OCI-M2 (cell line): ENCODE measurements around the gene KCNN4.
A peak's percentile ranks its signal among the peaks of the same experiment; 100 is the strongest.
"Not testable (repeated sequence)": the region's sequence is repeated elsewhere in the genome, so short reads cannot be mapped to it uniquely, and the experiment has no call there.

Source experiments
- DNase-seq: peaks from one replicate; lab custom pipeline; 2025; ENCODE audit not compliant: unreplicated experiment; lab: John Stamatoyannopoulos, UW

KCNN4 gene

DNA sequence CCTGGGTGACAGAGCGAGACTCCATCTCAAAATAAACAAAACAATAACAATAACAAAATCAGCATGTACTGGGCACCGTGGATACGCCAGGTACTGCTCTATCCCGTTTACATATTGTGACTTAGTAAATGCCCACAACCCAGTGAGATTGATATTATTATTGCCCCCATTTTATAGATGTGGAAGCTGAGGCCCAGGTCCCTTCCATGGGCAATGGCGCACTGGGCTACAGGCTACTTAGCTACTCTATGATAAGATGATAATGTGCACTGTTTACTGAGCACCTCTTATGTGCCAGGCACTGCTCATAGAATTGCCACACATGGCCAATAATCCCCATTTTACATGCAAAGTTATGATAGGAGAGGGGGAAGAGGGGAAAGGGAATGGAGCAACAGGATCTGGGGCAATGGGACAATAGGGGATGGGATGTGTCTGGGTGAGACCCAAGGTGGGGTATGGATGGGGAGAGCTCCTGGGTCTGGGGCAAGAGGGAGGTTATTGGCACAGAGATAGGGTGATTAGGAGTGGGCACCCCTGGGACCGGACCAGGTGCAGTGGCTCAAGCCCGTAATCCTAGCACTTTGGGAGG is 5.4 kb downstream of the KCNN4 start:
- no peak for DNase-seq

DNA sequence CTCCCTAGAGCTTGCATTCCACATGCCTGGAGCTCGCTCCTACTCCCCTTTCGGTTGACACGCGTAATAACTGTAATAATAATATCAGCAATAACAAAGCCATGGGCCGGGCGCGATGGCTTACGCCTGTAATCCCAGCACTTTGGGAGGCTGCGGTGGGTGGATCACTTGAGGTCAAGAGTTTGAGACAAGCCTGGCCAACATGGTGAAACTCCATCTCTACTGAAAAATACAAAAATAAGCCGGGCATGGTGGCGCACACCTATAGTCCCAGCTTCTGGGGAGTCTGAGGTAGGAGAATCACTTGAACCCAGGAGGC is 5.9 kb downstream of the KCNN4 start:
- DNase-seq: not testable (repeated sequence)

GRCh38 chr19:43774103-43774939 is 6.5 kb downstream of the KCNN4 start:
- DNase-seq: peak; percentile 62

DNA sequence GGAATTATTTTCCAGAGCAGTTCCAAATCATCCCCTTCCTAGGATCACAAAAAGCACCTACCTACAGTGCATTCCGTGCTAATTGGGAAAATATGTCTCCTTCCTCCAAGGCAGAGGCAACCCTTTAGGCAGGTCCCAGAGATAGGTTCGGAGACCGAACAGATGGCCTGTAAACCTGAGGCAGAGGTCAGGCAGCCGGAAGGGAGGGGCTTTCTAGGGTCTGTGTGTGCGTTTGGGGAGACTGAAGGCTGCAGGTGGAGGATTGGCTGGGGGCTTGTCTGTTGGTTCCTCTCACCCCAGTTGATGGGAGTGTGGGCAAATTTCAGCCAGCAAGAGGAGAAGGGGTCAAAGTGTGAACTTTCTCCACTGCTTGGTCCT is 7.1 kb downstream of the KCNN4 start:
- no peak for DNase-seq

GRCh38 chr19:43769256-43769655 is 11.5 kb downstream of the KCNN4 start:
- no peak for DNase-seq

DNA sequence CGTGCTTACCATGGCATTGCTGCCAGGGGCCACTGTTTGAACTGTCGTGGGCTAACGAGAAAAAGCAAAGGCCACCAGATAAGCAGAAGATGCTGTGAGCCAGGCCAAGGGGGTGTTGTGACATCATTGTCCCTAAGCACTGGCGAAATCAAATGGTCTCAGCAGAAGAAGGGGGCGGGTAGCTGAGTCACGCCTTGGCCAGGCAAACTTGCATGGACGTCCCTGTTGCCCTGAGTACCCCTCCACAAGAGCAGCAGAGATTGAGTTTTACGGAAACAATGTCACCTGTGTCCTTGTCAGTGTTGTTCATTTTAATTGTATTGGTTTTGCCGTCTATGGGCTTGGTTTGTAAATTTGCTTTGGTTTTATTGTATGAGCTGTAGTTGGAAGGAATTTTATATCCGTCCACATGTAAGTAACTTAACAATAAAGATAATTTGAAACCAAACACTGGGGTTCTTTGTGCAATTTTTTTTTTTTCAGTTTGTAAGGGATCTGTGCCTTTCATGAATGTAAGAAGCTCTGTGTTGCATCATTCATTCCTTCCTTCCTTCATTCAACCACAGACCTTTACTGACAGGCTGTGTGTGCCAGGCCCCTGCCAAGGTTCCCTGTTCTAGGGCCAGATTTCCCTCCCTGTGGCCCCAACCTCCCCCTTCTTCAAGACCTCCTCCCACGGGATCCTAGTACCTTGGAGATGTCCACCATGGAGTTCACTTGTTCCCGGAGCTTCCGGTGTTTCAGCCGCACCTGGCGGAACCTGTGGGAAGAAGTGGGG is 12.3 kb downstream of the KCNN4 start:
- DNase-seq: no peak

GRCh38 chr19:43767818-43768217 is 13.0 kb downstream of the KCNN4 start:
- no peak for DNase-seq

DNA sequence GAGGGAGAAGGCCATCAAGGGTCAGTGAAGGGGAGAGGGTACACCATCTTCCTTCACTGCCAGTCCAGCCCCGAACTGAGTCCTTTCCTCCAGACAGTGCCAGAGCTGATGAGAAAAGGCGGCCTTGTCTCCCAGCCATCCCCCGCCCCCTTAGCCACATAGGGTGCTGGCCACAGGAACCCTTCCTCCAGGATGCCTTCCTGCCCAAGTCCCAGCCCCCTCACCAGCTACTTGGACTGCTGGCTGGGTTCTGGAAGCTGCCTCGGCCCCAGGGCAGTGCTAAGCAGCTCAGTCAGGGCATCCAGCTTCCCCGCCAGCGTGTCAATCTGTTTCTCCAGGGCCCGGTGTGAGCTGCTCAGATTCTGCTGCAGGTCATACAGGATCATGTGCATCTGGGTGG is 13.5 kb downstream of the KCNN4 start:
- no peak for DNase-seq

DNA sequence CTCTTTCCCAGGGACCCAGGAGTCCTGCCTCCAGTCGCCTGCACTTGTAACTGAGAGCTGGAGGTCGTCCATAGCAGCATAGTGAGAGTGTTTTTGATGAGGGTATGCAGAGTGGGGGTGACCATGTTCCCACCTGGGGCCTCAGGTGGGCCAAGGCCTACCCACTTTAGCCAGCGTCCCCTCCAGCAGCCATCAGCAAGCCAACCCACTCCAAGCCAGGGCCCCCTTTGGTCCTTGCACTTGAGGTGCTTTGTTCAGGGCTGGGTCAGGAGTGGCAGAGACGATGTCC is 14.1 kb downstream of the KCNN4 start:
- DNase-seq: no peak

DNA sequence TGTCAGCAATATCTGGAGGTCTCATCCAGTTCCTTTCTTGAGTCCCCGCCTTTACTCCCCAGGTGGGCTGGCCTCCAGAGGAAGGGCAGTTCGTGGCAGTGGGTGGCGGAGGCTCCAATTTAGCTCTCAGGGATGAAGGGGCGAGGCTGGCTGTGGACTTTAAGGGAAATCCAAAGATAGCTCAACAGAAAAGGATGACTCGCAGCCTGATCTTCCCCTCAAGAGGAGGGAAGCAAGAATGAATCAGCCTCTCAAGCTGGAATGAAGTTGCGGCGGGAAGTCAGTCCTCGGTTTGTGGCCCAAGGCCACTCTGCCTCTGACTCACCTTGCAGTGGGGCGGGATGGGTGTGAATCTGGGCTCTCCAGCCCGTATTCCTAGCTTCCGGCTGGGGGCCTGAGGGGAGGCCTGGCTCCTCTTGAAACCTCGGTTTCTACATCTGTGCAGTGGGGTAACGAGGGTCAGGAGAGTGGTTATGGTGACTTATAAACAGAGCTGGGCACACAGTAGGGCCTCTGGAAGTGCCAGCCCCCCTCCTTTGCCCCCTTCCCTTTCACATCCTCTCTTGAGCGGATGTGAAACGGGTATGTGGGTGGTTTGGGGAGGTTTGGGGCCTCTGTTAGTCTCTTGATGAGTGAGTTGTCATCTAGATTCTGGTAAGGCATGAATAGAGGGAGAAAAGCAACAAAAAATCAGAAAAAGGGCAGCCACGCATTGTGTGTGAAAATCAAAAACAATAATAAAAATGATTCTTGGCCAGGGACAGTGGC is 15.5 kb downstream of the KCNN4 start:
- no peak for DNase-seq

DNA sequence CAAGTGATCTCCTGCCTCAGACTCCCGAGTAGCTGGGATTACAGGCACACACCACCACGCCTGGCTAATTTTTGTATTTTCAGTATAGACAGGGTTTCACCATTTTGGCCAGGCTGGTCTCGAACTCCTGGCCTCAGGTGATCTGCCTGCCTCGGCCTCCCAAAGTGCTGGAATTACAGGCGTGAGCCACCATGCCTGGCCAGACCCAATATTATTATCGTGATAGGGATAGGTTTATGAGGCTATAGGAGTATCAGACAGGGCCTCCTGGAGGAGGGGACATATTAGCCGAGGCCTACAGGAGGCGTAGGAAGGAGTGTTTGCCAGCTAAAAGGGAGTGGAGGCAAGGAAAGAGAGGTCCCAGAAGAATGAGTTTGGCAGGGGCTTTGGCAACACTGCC is 16.1 kb downstream of the KCNN4 start:
- DNase-seq: not testable (repeated sequence)

- no peak for DNase-seq
These were observed 17.3 kb downstream of the KCNN4 start for GRCh38 chr19:43763473-43763939.

DNA sequence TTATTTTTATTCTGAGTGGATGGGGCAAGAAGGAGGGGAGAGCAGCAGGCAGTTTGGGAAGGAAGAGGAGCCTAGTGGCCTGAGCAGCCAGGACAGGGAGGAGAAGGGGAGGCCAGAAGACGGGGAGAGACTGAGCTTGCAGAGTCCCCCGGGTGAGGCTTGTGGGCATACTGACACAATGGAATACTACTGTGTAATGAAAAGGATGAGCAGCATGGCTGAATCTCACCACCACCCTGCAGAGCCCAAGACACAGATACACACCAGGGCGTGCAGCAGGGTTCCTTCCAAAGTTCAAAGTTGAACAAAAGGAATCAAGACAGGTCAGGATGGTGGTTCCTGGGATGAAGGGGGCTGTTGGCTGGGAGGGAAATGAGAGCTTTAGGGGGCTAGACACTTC is 18.0 kb downstream of the KCNN4 start:
- no peak for DNase-seq

- no peak for DNase-seq
These were observed 19.8 kb downstream of the KCNN4 start for GRCh38 chr19:43760941-43761340.

DNA sequence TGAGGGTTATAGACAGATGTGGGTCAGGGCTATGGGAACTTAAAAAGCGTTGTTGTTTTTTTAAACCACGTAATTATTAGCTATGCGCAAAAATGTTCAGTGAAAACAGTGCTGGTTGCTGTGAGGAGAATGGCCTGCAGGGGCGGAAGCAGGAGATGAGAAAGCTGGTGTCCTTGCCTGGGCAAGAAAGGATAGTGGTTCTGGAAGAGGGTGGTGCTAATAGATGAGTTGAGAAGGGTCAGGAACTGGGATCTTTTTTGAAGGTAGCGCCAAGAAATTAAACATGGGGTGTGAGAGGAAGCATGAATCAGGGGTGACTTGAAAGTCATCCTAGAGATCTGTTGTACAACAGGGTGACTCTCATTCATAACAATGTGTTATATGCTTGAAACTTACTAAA is 21.3 kb downstream of the KCNN4 start:
- DNase-seq: no peak

DNA sequence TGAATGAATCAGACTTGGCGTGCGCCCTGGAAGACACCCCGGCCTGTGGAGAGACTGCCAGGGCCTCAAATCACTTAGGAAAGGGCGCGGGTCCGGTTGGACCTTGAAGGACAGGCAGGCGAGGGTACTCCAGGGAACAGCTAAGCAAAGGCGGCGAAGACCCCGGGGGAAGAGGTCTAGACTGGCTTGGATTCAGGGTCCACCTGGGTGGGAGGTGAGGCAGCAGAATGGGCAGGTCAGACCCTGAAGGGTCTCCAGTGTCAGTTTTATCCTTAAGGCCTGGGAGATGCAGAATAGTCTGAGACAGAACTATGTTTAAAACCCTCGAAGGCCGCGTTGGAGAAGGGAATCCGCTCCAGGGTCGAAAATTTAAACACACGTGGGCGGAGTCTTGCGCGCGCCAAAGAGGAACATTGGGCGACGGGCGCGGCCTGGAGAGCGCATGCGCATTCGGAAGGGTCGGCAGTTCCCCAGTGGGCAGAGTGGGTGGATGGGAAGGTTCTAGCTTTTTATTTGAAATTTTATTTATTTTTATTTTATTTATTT is 25.4 kb downstream of the KCNN4 start:
- peak; percentile 48 for DNase-seq

DNA sequence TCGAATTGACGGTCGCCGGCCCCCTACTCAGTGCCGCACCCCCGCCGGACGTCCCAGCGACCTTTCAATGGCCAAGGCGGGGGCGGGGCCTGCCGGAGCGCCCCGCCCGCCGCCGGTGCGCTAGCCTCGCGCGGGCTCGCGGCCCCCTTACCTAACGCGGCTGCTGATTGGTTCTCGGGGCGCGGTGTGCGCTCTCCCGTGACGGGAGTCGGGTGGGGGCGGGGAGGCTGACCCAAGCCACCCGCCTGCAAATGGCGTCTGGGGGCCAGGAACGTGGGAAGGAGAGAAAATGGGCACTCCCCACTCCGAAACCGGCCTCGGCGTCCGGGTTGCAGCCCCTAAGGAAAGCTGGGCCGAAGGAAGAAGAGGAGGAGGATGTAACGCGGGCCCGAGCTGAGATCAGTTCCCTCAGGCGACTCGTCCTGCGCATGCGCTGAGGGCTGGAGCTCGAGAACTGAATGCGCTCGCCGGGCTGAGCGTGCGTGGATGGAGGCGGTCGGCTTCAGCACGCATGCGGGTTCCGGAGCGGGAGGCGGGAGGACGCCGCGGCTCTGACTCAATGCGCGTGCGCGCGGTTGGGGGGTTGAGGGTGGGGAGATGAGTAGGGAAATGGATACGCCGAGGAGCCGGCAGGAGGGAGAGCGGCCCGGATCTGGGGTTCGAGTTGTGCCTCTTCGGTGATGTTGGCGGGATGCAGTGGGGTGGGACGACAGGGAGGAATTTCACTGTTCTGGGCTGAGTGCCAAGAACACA is 26.1 kb downstream of the KCNN4 start, which contains the start of gene SMG9:
TSS of gene SMG9 (minus strand) at position 460 of the 753 bp plus-strand sequence. CDS start 4,221 bp downstream, outside the sequence.
- peak; percentile 96 for DNase-seq

GRCh38 chr19:43754253-43754502 is 26.6 kb downstream of the KCNN4 start:
- DNase-seq: no peak

- DNase-seq: no peak
These were observed 28.4 kb downstream of the KCNN4 start for GRCh38 chr19:43752287-43752875.
